Common myeloid progenitor, CD34-positive (primary cell): ENCODE data around the gene AARSD1.
"Not testable (repeated sequence)": the region's sequence is repeated elsewhere in the genome, so short reads cannot be mapped to it uniquely, and the experiment has no call there.

Experiments
- CTCF ChIA-PET: fragments of 350-600 bp; sonication (Branson Sonifier 250); formaldehyde crosslinking; loops from one replicate; lab custom pipeline; 2021; ENCODE audit warnings: antibody characterized with exemption; lab: Charles Lee
- POLR2A ChIA-PET: fragments of 350-600 bp; sonication (Branson Sonifier 250); formaldehyde crosslinking; loops from one replicate; lab custom pipeline; 2021; ENCODE audit warnings: antibody characterized with exemption; lab: Charles Lee
- DNase-seq, 3 donors: peaks; one replicate each; pipeline versions ENCODE4 v3.0.0 to v3.0.0-alpha.2; 2013
- H3K27ac ChIP-seq, 2 experiments: 1 replicate in 1 of 2; 2 replicates in 1 of 2; pipeline ENCODE4 v1.7.0; 2013; ENCODE audit warnings: inconsistent platforms in 2 of 2, low read length in 2 of 2, mild to moderate bottlenecking in 2 of 2, low read depth in 1 of 2, moderate library complexity in 1 of 2; ENCODE audit not compliant: severe bottlenecking in 2 of 2, insufficient read depth in 1 of 2, poor library complexity in 1 of 2
- H3K27me3 ChIP-seq, 5 experiments: replicated peaks in 2 of 5; 1 replicate in 3 of 5; 2 replicates in 2 of 5; pipeline versions ENCODE4 v1.6.1 to v1.7.0; 2013; ENCODE audit warnings: low read length in 4 of 5, mild to moderate bottlenecking in 2 of 5, moderate library complexity in 2 of 5, inconsistent platforms in 1 of 5; ENCODE audit not compliant: insufficient read depth in 5 of 5, control insufficient read depth in 4 of 5
- H3K36me3 ChIP-seq, 4 experiments: 1 replicate in 2 of 4; 2 replicates in 2 of 4; pipeline versions ENCODE4 v1.6.1 to v1.7.0; 2013; ENCODE audit warnings: low read length in 3 of 4, control low read depth in 1 of 4, mild to moderate bottlenecking in 1 of 4; ENCODE audit not compliant: control insufficient read depth in 4 of 4, insufficient read depth in 4 of 4
- H3K4me1 ChIP-seq, 4 experiments: 1 replicate in 3 of 4; 2 replicates in 1 of 4; pipeline versions ENCODE4 v1.6.1 to v1.7.1; 2013; ENCODE audit warnings: low read length in 3 of 4, mild to moderate bottlenecking in 3 of 4, control low read depth in 1 of 4, inconsistent platforms in 1 of 4, moderate library complexity in 1 of 4; ENCODE audit not compliant: control insufficient read depth in 4 of 4, insufficient read depth in 4 of 4; ENCODE audit errors: control extremely low read depth in 1 of 4
- H3K4me3 ChIP-seq, 7 experiments: 1 replicate in 4 of 7; 2 replicates in 3 of 7; pipeline versions ENCODE4 v1.5.1 to v1.7.0; 2013; ENCODE audit warnings: mild to moderate bottlenecking in 7 of 7, low read length in 6 of 7, moderate library complexity in 6 of 7, inconsistent platforms in 2 of 7, low read depth in 2 of 7, control low read depth in 1 of 7; ENCODE audit not compliant: insufficient read depth in 4 of 7, control insufficient read depth in 1 of 7; ENCODE audit errors: extremely low read depth in 1 of 7
- H3K9me3 ChIP-seq, 5 experiments: 1 replicate in 4 of 5; 2 replicates in 1 of 5; pipeline versions ENCODE4 v1.6.1 to v1.7.1; 2013; ENCODE audit warnings: low read length in 4 of 5, mild to moderate bottlenecking in 2 of 5, inconsistent platforms in 1 of 5, low read depth in 1 of 5, moderate library complexity in 1 of 5; ENCODE audit not compliant: control insufficient read depth in 4 of 5, insufficient read depth in 2 of 5; ENCODE audit errors: control extremely low read depth in 1 of 5
- WGBS: methylation state at CpG from one replicate; pipeline ENCODE4 v1.1.5; 2013; ENCODE audit not compliant: insufficient coverage; 5-methylcytosine and 5-hydroxymethylcytosine counted together

AARSD1 gene

GRCh38 chr17:42920922-42921321 is 43.3 kb downstream of the AARSD1 start:
- peak in 2 of 3 donors; percentile 73 to 80 for DNase-seq
- Histone ChIP-seq H3K4me3 (no peak overlapping the region), H3K27ac (no peak overlapping the region), H3K4me1 (peaks cover 0 to 20% (median 10%) of the 10 kb centered on the region in 4 experiments), H3K9me3 (no peaks in the 10 kb centered on the region), H3K27me3 (no peaks in the 10 kb centered on the region), H3K36me3 (no peaks in the 10 kb centered on the region)
- POLR2A ChIA-PET, result interaction anchor here (0.6 kb wide), 1 partner anchor 103 kb away, joined by 4 read pairs; no protein-coding TSS in a partner anchor
- CTCF ChIA-PET, result interaction anchor here (0.7 to 1.2 kb wide), 3 partner anchors 8 to 77 kb away, joined by 3 to 4 read pairs (median 3); partner anchors contain the start of gene AOC2
- 8% methylated on average over 2 of the region's 3 CpGs for WGBS

GRCh38 chr17:42920106-42920900 is 44.0 kb downstream of the AARSD1 start:
- no peak overlapping the region for H3K4me3 ChIP-seq
- ChIA-PET POLR2A (interaction anchor here (0.6 kb wide), 1 partner anchor 103 kb away, joined by 4 read pairs; no protein-coding TSS in a partner anchor), CTCF (interaction anchor here (0.7 to 1.5 kb wide), 4 partner anchors 9 to 102 kb away, joined by 3 to 4 read pairs (median 3); partner anchors contain the start of gene AOC2)
- no peaks in the 10 kb centered on the region for H3K27me3 ChIP-seq
- no peaks in the 10 kb centered on the region for H3K36me3 ChIP-seq
- 95% methylated on average over 9 of the region's 10 CpGs for WGBS
- no peak for DNase-seq
- no peaks in the 10 kb centered on the region for H3K9me3 ChIP-seq
- no peak overlapping the region for H3K27ac ChIP-seq
- H3K4me1 ChIP-seq, result peaks cover 0 to 17% (median 10%) of the 10 kb centered on the region in 4 experiments

- 98% methylated on average over 7 of the region's 10 CpGs for WGBS
- POLR2A ChIA-PET, DNase-seq, H3K36me3 ChIP-seq, H3K27me3 ChIP-seq, H3K9me3 ChIP-seq, H3K4me3 ChIP-seq, H3K27ac ChIP-seq: not testable (repeated sequence)
- H3K4me1 ChIP-seq, result peaks cover 0 to 10% (median 5%) of the 10 kb centered on the region in 4 experiments
- CTCF ChIA-PET, result interaction anchor here (1.1 to 1.5 kb wide), 2 partner anchors 9 to 101 kb away, joined by 3 to 4 read pairs; no protein-coding TSS in a partner anchor
Measured at GRCh38 chr17:42919522-42920077, 44.7 kb downstream of the AARSD1 start.

GRCh38 chr17:42918902-42919521 is 45.2 kb downstream of the AARSD1 start:
- 94% methylated on average over 2 of the region's 3 CpGs for WGBS
- CTCF ChIA-PET, result interaction anchor here (0.7 to 1.5 kb wide), 3 partner anchors 10 to 101 kb away, joined by 3 to 4 read pairs (median 3); no protein-coding TSS in a partner anchor

GRCh38 chr17:42917236-42917603 is 47.0 kb downstream of the AARSD1 start:
- H3K27me3 ChIP-seq, result no peaks in the 10 kb centered on the region
- H3K4me3 ChIP-seq, result no peak overlapping the region
- ChIA-PET CTCF (no interaction called here), POLR2A (no interaction called here)
- H3K36me3 ChIP-seq, result no peaks in the 10 kb centered on the region
- WGBS, result 89% methylated on average over 8 of the region's 8 CpGs
- H3K27ac ChIP-seq, result no peak overlapping the region
- H3K4me1 ChIP-seq, result peaks cover 0 to 10% (median 5%) of the 10 kb centered on the region in 4 experiments
- H3K9me3 ChIP-seq, result no peaks in the 10 kb centered on the region
- no peak for DNase-seq

More at GRCh38 chr17:42918902-42919521, 45.2 kb downstream of the AARSD1 start:
- H3K27me3 ChIP-seq, result no peaks in the 10 kb centered on the region
- DNase-seq, result no peak
- no peaks in the 10 kb centered on the region for H3K9me3 ChIP-seq
- no peak overlapping the region for H3K27ac ChIP-seq
- H3K4me3 ChIP-seq, result no peak overlapping the region
- POLR2A ChIA-PET, result no interaction called here
- H3K4me1 ChIP-seq, result peaks cover 0 to 10% (median 5%) of the 10 kb centered on the region in 4 experiments
- H3K36me3 ChIP-seq, result no peaks in the 10 kb centered on the region

- 90% methylated on average over 1 of the region's 4 CpGs for WGBS
- H3K36me3 ChIP-seq, H3K27me3 ChIP-seq, H3K27ac ChIP-seq, POLR2A ChIA-PET, H3K9me3 ChIP-seq, CTCF ChIA-PET, H3K4me3 ChIP-seq, H3K4me1 ChIP-seq: not testable (repeated sequence)
- peak in 1 of 3 donors; percentile 24 for DNase-seq
Measured at GRCh38 chr17:42916388-42917235, 47.6 kb downstream of the AARSD1 start.
